Sigmoid colon (tissue), 4 donors: ENCODE results near the gene ENAH.
A peak's percentile ranks its signal among the peaks of the same experiment; 100 is the strongest.

Experiments
- EP300 ChIP-seq, 4 donors: sonication (generic); formaldehyde crosslinking; IDR thresholded peaks; one replicate each; pipeline ENCODE4 v1.6.1; 2017; ENCODE audit warnings: antibody characterized with exemption in 4 of 4
- POLR2A ChIP-seq, 2 donors: fragments of 450-650 bp; IDR thresholded peaks; one replicate each; pipeline ENCODE4 v1.6.1; 2016; ENCODE audit warnings: antibody characterized with exemption in 2 of 2, mild to moderate bottlenecking in 2 of 2, moderate library complexity in 2 of 2
- TF ChIP-seq, protein P1 (sequence below), 4 experiments: fragments of 450-650 bp in 3 of 4; fragments of 200-600 bp in 1 of 4; IDR thresholded peaks; one replicate each; pipeline ENCODE4 v1.5.1; 2016 to 2019; ENCODE audit warnings: antibody characterized with exemption in 4 of 4, mild to moderate bottlenecking in 3 of 4, moderate library complexity in 2 of 4

DNA sequence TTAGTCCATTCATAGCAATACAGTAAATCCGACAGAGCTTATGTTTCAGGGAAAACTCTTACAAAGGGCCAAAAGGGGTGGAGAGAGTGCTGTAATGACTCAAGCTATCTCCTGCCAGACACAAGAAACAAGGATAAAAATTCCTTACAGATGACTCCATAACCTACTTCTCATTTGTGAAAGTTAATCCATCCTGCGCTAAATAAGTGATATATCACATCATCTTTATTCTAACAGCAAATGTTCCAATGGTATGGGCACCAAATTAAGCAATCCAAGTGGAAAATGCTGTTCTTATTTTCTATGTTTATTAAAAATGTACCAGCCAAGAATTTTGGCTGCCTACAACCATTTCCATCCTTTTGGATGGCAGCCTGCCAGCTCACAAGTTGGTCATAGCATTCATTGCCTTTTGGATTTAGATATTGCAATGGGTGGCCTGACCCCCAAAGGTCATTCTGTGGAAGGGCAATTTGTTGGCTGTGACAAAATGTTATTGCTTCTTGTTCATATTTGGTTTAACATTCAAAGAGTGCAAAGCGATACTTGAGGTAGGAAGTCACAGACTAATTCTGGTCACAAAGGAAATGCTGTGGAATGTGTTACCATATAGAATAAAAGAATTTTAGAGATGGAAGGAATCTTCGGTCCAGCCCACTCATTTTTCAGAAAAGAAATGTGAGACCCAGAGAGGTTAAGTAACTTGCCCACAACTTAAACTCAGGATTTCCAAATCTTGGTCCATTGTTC is 2.8 kb upstream of the ENAH start:
- TF ChIP-seq, protein P1, sequence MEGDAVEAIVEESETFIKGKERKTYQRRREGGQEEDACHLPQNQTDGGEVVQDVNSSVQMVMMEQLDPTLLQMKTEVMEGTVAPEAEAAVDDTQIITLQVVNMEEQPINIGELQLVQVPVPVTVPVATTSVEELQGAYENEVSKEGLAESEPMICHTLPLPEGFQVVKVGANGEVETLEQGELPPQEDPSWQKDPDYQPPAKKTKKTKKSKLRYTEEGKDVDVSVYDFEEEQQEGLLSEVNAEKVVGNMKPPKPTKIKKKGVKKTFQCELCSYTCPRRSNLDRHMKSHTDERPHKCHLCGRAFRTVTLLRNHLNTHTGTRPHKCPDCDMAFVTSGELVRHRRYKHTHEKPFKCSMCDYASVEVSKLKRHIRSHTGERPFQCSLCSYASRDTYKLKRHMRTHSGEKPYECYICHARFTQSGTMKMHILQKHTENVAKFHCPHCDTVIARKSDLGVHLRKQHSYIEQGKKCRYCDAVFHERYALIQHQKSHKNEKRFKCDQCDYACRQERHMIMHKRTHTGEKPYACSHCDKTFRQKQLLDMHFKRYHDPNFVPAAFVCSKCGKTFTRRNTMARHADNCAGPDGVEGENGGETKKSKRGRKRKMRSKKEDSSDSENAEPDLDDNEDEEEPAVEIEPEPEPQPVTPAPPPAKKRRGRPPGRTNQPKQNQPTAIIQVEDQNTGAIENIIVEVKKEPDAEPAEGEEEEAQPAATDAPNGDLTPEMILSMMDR (IDR thresholded peaks at IDR 0.05) = no peak
- no peak for TF ChIP-seq POLR2A (IDR thresholded peaks at IDR 0.05)
- peak in 2 of 4 donors; percentile 57 to 59 for TF ChIP-seq EP300 (IDR thresholded peaks at IDR 0.05)
